ENCODE data around the gene SMOC2. TPM values are rescaled to one million over a fixed set of nuclear protein-coding genes. Genes with fewer than 3 reads are reported as not detected.
A peak's percentile ranks its signal among the peaks of the same experiment; 100 is the strongest.

SMOC2 gene, protein sequence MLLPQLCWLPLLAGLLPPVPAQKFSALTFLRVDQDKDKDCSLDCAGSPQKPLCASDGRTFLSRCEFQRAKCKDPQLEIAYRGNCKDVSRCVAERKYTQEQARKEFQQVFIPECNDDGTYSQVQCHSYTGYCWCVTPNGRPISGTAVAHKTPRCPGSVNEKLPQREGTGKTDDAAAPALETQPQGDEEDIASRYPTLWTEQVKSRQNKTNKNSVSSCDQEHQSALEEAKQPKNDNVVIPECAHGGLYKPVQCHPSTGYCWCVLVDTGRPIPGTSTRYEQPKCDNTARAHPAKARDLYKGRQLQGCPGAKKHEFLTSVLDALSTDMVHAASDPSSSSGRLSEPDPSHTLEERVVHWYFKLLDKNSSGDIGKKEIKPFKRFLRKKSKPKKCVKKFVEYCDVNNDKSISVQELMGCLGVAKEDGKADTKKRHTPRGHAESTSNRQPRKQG
- total RNA-seq = not detected

DNA sequence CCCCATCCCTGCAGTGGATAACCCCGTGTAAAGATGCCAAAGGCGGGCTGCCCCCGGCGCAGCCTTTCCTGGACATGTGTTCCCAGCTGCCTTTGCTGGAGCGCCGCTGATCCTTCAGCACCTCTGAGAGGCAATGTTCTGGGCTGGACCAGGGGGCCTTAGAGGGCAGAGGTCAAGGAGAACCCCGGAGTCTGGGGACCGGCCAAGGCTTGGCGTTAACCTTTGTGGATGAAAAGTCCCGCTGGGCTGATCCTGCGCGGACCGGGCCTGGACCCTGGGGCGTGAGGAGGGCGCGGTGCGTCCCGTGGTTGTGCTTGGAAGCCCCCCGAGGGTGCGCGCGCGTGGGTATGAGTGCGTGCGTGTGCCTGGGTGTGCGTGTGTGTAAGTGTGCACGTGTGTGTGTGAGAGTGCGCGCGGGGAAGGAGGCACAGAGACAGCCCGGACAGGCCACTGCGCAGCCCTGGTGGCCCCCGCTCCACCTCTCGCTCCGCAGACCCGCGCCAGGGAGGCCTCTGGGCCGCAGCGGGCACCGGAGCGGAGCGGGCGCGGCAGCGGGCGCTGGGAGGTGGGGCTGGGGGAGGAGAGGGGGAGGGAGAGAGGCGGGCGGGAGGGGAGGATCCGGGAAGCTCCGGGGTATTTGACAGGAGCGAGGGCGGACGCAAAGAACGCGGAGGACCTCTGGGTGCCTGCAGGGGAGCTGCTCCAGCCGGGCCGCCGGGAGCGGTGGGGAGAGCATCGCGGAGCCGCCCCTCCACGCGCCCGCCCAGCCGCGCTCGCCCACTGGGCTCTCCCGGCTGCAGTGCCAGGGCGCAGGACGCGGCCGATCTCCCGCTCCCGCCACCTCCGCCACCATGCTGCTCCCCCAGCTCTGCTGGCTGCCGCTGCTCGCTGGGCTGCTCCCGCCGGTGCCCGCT is at the start of gene SMOC2:
SMOC2 (plus strand) TSS at position 665 of the 914 bp plus-strand sequence; CDS start at position 852, 187 bp downstream.
- DNase-seq (ENCODE audit: low spot score in 2 of 2) = no peak
- no peak for ATAC-seq
- H3K9me3 Mint-ChIP-seq = no peaks in the 10 kb centered on the region
- H3K36me3 Mint-ChIP-seq = peaks cover 5% of the 10 kb centered on the region in 2 donors
- no peak within 1 kb of the TSS for H3K27ac Mint-ChIP-seq

DNA sequence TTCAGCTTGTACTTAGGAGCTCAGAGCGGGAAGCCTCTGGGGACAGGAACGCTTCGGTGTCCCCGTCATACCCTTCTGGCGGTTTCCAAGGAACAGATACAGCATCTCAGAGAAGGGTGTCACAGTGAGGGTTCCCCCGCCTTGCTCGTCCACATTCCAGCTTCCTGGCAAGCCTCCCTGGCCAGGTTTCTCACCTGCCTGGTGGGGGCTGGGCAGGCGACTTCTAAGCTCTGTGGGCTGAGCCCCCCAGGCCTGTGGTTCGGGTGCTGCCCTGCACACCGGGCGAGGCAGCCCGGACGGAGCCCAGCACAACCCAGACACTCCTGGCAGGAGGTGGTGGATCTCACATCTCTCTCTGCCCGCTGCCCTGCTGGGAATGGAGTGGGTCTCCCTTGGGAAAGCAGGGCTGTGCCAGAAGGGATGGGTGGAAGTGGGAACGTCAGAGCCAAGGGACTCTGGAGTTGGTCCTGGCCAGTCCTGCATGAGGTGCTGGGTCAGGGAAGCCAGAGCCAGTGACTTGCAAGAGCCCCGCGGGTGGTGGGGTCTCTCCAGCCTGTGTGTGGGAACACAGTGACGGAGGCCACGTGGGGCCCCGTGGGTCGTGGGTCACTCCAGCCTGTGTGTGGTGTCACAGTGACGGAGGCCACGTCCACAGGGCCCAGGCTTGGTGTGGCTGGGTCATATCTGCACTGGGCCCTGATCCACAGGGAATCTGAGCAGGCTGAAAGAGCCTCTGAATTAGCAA is 47.7 kb upstream of the SMOC2 start:
- Mint-ChIP-seq H3K27ac (no peak overlapping the region), H3K36me3 (no peaks in the 10 kb centered on the region), H3K9me3 (peaks cover 0 to 5% of the 10 kb centered on the region in 2 donors)
- DNase-seq (ENCODE audit: low spot score in 2 of 2) (no peak), ATAC-seq (no peak)

DNA sequence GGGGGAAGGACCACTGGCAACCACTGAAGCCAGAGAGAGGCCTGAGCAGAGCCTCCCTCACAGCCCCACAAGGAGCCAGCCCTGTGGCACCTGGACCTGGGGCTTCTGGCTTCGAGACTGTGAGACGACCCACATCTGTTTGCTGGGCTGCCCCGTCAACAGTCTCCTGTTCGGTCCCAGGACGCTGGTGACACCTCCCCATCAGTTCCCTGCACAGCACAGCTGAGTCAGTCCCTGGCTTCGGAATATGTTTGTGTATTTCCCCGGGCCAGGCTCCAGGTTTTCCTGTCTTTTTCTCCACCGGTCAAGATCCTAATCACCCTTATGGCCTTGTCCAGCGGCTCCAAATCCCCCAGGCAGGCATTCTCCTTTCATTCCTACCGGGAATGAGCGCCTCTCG is 46.4 kb upstream of the SMOC2 start:
- no peaks in the 10 kb centered on the region for H3K36me3 Mint-ChIP-seq
- H3K9me3 Mint-ChIP-seq = peaks cover 0 to 5% of the 10 kb centered on the region in 2 donors
- DNase-seq (ENCODE audit: low spot score in 2 of 2) (no peak), ATAC-seq (no peak)
- H3K27ac Mint-ChIP-seq = no peak overlapping the region

DNA sequence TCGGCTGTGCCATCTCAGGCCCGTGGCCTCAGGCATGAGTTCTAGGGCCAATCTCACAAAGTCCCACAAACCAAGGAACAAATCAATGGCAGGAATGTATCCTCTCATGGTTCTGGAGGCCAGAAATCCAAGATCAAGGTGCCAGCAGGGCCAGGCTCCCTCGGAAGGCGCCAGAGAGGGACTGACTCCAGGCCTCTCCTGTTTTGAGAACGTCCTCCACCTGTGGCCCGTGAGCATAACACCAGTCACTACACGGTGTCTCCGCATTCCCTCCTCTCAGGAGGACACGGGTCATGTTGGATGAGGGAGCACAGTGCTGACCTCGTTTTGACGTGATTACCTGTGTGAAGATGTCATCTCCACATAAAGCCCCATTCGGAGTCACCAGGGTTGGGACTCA is 45.0 kb upstream of the SMOC2 start:
- Mint-ChIP-seq H3K36me3 (no peaks in the 10 kb centered on the region), H3K27ac (no peak overlapping the region), H3K9me3 (peaks cover 0 to 10% of the 10 kb centered on the region in 2 donors)
- no peak for DNase-seq (ENCODE audit: low spot score in 2 of 2)
- ATAC-seq = no peak

DNA sequence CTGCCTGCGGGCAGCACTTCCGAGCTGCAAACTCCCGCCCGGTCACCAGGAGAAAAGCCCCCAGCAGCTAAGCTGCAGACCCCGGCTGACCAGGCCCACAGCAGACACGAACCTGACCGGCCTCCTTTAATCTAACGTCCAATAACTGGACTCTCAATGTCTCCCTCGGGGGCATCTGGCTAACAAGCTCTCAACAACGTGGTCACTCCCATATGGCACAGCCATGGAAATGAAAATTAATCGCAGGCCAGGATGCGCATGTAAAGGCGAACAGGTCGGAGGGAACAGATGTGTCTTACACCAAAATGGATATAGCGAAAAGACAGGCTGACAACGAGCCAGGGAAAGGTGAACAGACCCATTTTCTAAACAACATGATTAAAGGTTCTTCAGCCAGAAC is 44.4 kb upstream of the SMOC2 start:
- ATAC-seq = no peak
- Mint-ChIP-seq H3K9me3 (peaks cover 0 to 10% of the 10 kb centered on the region in 2 donors), H3K27ac (no peak overlapping the region), H3K36me3 (no peaks in the 10 kb centered on the region)
- no peak for DNase-seq (ENCODE audit: low spot score in 2 of 2)

DNA sequence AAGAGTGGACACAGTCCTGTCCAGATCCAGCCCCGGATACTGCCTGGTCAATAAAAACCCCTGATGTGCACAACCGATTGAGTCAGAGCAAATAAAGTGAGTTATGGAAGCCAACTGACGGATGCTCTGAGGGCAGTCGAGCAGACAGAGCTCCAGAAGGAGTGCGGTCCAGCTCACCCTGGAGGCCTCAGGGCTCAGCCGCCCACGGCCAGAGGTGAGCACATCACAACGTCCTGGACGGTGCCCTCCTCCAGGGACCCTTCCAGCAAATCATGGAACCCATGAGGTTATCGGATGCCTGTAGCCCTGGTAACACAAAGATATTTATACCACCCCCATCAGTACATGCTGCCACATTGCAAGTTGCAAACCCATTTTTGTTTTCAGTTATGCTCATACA is 44.0 kb upstream of the SMOC2 start:
- Mint-ChIP-seq H3K27ac (no peak overlapping the region), H3K36me3 (no peaks in the 10 kb centered on the region), H3K9me3 (peaks cover 0 to 10% of the 10 kb centered on the region in 2 donors)
- no peak for ATAC-seq
- DNase-seq (ENCODE audit: low spot score in 2 of 2) = no peak

DNA sequence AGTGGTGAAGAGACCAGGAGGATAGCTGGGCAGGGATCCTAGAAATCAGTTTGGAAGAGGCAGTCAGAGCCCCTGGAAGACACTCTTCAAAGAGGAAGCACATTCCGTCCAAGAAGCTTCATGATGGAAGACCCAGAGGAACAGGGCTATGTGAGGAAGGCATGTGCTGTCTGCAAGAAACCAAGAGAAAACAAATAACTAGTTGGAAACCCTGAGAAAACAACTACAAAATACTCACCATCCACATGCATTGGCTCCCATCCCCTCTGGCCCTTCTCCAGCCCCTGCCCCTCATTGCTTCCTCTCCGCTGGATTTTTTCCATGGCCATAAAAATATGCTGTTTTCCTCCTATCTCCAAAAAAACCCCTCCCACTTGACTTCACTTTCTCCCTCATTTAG is 40.9 kb upstream of the SMOC2 start:
- no peak for DNase-seq (ENCODE audit: low spot score in 2 of 2)
- H3K27ac Mint-ChIP-seq = no peak overlapping the region
- H3K36me3 Mint-ChIP-seq = no peaks in the 10 kb centered on the region
- H3K9me3 Mint-ChIP-seq = peaks cover 0 to 10% of the 10 kb centered on the region in 2 donors
- no peak for ATAC-seq

DNA sequence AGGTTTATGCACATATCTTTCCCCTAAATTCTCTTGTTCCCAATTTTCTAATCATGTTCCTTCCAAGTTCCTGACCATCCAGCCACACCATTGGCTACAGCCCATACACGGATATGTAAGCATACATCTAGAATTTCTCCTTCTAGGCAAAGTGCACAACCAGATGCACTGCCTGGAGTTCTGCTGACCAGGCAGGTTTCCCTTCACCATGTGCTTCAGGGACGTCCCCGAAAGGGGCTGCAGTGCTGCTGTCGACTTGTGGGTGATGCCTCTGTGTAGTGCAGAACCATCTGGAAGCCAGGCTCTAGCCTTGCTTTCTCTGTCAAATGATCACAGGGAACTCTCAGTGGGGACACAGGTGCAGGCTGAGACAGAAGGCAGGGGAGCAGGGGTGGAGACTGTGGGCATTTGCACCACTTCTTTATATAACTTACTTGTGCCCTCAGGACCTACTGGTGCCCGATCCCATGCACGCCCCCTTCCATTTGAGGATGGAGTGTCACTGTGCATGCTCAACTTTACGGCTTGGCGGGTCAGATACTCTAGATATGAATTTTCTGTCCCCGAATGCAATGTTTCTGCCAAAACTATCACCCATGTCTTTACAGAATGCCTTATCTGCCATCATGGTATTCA is 37.5 kb upstream of the SMOC2 start:
- Mint-ChIP-seq H3K36me3 (no peaks in the 10 kb centered on the region), H3K9me3 (peaks cover 0 to 5% of the 10 kb centered on the region in 2 donors), H3K27ac (no peak overlapping the region)
- no peak for DNase-seq (ENCODE audit: low spot score in 2 of 2)
- no peak for ATAC-seq

DNA sequence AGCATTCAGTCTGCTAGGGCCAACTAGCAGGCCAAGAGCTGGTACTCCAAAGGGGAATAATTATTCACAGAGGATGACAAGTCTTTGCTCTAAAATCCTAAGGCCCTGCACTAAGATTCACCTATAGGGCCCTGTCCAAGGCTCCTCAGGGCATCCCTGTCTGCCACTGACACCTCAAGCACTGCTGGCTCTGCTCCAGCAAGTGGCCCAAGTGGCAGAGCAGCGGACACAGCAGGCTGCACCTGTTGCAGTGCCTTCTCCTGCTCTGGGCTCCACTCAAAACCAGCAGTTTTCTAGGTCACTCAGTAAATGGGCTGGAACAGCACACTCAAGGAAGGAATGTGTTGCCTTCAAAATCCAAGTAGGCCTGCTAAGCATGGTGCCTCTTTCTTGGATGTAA is 36.4 kb upstream of the SMOC2 start:
- DNase-seq (ENCODE audit: low spot score in 2 of 2) (peak in 1 of 2 donors; percentile 14), ATAC-seq (no peak)
- no peak overlapping the region for H3K27ac Mint-ChIP-seq
- H3K9me3 Mint-ChIP-seq = peaks cover 0 to 5% of the 10 kb centered on the region in 2 donors
- H3K36me3 Mint-ChIP-seq = no peaks in the 10 kb centered on the region

DNA sequence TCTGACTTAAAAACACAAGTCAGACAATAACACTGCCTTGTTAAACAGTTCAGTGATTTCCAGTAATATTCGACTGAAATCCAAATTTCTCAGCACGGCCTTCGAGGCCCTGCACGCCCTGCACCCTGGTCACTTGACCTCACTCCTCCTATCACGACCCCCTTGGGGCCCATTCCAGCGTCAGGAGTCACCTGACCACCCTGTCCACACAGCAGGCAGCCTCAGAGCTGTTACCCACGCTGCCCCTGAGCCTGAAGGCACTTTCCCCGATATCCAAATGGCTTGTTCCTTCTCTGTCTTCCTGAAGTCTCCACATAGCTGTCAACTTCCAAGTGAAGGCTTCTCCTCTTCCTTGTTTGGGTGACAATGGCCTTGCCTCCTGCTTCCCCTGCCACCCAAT is 33.1 kb upstream of the SMOC2 start:
- ATAC-seq (no peak), DNase-seq (ENCODE audit: low spot score in 2 of 2) (peak in 1 of 2 donors; percentile 23)
- Mint-ChIP-seq H3K27ac (no peak overlapping the region), H3K9me3 (no peaks in the 10 kb centered on the region), H3K36me3 (no peaks in the 10 kb centered on the region)

DNA sequence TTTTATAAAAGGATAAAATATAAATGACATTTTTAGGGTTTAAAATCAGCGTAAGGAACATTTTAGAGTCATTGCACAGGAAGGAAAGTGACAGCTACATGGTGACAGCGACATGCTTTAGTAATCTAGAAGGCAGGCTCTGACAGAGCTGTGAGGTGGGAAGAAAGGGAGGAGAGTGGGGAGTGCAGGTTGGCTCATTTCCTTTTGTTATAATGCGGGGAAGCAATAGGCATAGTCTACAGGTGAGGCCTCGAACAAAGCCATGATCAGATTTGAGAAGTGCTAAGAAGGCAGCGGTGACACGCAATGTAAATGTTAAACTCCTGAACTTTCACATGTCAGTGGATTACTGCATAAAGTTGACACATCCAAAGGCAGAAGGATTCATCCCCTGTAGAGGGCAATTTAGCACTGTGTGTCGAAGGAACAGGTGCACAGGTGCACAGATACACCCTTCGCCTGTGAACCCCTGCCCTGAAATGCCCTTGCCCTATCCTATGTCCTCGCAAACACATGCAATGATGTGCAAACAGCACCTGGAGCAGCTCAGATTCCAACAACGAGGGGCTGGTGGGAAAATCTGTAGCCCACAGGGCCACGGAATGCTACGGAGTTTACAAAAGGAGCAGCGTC is 32.4 kb upstream of the SMOC2 start:
- H3K36me3 Mint-ChIP-seq = no peaks in the 10 kb centered on the region
- H3K9me3 Mint-ChIP-seq = no peaks in the 10 kb centered on the region
- ATAC-seq (no peak), DNase-seq (ENCODE audit: low spot score in 2 of 2) (peak in 1 of 2 donors; percentile 11)
- H3K27ac Mint-ChIP-seq = no peak overlapping the region

DNA sequence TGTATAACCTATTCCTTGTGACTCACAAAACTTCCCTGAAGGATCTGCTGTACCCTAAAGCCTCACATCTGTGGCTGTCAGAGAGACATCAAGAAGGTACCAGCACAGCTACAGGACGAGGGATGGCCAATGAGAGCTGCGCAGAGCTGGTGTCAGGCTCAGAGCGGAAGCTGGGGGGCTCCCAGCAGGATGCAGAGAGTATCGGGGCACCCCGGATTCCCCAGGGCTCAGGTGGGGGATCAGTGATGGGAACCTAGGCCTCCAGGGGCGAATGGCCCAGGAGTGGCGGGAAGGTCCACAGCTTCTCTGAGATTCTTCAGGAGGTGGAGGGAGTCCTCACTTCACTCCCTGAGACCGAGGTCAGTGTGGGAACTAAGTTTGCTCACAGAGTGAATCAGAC is 30.9 kb upstream of the SMOC2 start:
- DNase-seq (ENCODE audit: low spot score in 2 of 2) = peak in 1 of 2 donors; percentile 25
- no peak for ATAC-seq
- H3K27ac Mint-ChIP-seq = no peak overlapping the region
- no peaks in the 10 kb centered on the region for H3K9me3 Mint-ChIP-seq
- no peaks in the 10 kb centered on the region for H3K36me3 Mint-ChIP-seq

DNA sequence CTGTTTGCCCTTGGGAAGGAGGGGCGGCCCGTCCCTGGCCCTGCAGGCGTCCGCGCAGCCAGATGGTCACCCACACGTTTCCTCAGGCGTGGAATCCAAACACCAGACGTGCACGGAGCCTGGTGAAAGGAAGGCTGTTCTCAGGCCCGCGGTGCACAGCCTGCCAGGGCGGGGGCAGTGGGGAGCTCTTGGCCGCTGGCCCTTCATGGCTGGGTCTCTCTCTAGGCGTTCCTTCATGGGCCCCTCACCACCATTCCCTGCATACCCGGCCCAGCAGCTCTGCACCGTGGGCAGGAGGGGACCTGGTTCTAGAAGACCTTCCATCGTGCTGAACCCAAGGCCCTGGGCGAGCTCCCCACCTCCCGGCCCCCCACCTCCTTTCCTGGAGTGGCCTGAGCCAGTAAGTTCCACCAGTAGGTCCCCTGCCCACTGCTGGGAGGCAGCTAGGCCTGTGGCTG is 30.4 kb upstream of the SMOC2 start:
- H3K36me3 Mint-ChIP-seq = no peaks in the 10 kb centered on the region
- no peak overlapping the region for H3K27ac Mint-ChIP-seq
- ATAC-seq = no peak
- no peaks in the 10 kb centered on the region for H3K9me3 Mint-ChIP-seq
- peak in 1 of 2 donors; percentile 47 for DNase-seq (ENCODE audit: low spot score in 2 of 2)

DNA sequence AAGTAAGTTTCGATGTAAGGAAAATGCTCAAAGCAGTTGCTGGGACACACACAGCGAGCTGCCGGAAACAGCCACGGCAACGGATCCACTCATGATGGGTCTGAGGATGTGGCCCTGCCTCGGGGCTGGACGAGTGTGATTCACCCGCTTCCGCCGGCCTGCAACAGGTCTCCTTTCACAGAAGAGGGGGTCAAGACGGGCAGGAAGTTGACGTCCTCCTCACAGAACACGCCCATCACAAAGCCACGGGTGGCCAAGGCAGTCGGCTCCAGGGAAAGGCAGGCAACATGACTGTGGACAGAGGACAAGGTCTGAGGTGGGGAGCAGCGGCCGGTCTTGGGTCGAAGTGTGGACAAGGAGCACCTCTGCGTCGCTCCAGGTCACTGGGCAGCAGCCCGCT is 29.9 kb upstream of the SMOC2 start:
- Mint-ChIP-seq H3K27ac (no peak overlapping the region), H3K36me3 (no peaks in the 10 kb centered on the region), H3K9me3 (no peaks in the 10 kb centered on the region)
- peak in 1 of 2 donors; percentile 4 for DNase-seq (ENCODE audit: low spot score in 2 of 2)
- no peak for ATAC-seq

DNA sequence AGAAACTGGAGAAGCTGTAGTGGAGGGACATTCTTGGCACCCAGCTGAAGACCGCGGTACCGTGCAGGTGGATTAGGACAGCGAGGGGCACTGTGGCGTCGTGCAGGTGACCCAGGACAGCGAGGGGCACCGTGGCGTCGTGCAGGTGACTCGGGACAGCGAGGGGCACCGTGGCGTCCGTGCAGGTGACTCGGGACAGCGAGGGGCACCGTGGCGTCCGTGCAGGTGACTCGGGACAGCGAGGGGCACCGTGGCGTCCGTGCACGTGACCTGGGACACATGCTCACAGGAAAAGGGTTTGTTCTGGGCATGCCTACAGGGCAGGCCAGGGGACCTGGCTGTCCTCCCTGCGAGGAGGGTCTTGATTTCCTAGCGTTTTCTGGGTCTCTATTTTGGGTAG is 29.2 kb upstream of the SMOC2 start:
- Mint-ChIP-seq H3K27ac (no peak overlapping the region), H3K9me3 (no peaks in the 10 kb centered on the region), H3K36me3 (no peaks in the 10 kb centered on the region)
- DNase-seq (ENCODE audit: low spot score in 2 of 2) (peak in 1 of 2 donors; percentile 30), ATAC-seq (no peak)

DNA sequence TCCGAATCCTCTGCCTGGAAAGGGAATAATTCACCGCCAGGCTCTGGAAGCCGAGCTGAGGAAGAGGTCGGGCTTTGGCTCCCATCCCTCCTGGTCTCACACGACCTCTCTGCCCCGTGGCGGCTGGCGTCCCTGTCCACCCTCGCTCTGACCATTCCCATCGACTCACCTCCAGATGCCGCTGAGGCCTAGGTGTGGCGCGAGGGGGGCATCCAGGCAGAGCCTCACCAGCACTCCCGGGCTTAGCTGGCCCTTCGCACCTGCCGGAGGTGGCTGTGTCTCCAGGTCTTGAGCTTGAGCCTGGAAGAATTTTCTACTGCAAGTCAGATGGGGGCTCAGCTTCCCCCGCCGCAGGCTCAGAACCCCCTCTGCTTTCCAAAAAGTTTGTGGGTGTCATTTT is 28.5 kb upstream of the SMOC2 start:
- no peak for DNase-seq (ENCODE audit: low spot score in 2 of 2)
- Mint-ChIP-seq H3K36me3 (no peaks in the 10 kb centered on the region), H3K27ac (no peak overlapping the region), H3K9me3 (no peaks in the 10 kb centered on the region)
- no peak for ATAC-seq

Data from activated naive CD4-positive, alpha-beta T cell treated with anti-CD3 and anti-CD28 coated beads, Interleukin-2, amount 50 U/mL, for 72 hours (primary cell).